ENCODE data around the gene CRYBG1.

Gene CRYBG1

GRCh38 chr6:106612671-106613416, 252.3 kb downstream of the CRYBG1 start:
- TF ChIP-seq FOXP2 (optimal IDR thresholded peaks at IDR 0.05; ENCODE audit: borderline replicate concordance, extremely low read depth, extremely low read length, insufficient read depth) (no peak), POLR2AphosphoS5 (IDR thresholded peaks at IDR 0.05; ENCODE audit: low read depth, low read length) (no peak), SIN3A (IDR thresholded peaks at IDR 0.05; ENCODE audit: borderline replicate concordance, insufficient read depth, low read length) (no peak), TAF1 (IDR thresholded peaks at IDR 0.05; ENCODE audit: borderline replicate concordance, insufficient read depth, low read length) (no peak), REST (IDR thresholded peaks at IDR 0.05; ENCODE audit: insufficient read depth in 1 of 2, low read depth in 2 of 2, low read length in 2 of 2) (no peak)

- TF ChIP-seq SIN3A (IDR thresholded peaks at IDR 0.05; ENCODE audit: borderline replicate concordance, insufficient read depth, low read length) (no peak), REST (IDR thresholded peaks at IDR 0.05; ENCODE audit: insufficient read depth in 1 of 2, low read depth in 2 of 2, low read length in 2 of 2) (no peak), FOXP2 (optimal IDR thresholded peaks at IDR 0.05; ENCODE audit: borderline replicate concordance, extremely low read depth, extremely low read length, insufficient read depth) (no peak), POLR2AphosphoS5 (IDR thresholded peaks at IDR 0.05; ENCODE audit: low read depth, low read length) (no peak), TAF1 (IDR thresholded peaks at IDR 0.05; ENCODE audit: borderline replicate concordance, insufficient read depth, low read length) (no peak)
Observed at GRCh38 chr6:106613590-106613989, 253.1 kb downstream of the CRYBG1 start.

GRCh38 chr6:106614166-106614565, 253.6 kb downstream of the CRYBG1 start:
- TF ChIP-seq POLR2AphosphoS5 (IDR thresholded peaks at IDR 0.05; ENCODE audit: low read depth, low read length) (no peak), TAF1 (IDR thresholded peaks at IDR 0.05; ENCODE audit: borderline replicate concordance, insufficient read depth, low read length) (no peak), FOXP2 (optimal IDR thresholded peaks at IDR 0.05; ENCODE audit: borderline replicate concordance, extremely low read depth, extremely low read length, insufficient read depth) (no peak), REST (IDR thresholded peaks at IDR 0.05; ENCODE audit: insufficient read depth in 1 of 2, low read depth in 2 of 2, low read length in 2 of 2) (no peak), SIN3A (IDR thresholded peaks at IDR 0.05; ENCODE audit: borderline replicate concordance, insufficient read depth, low read length) (no peak)

GRCh38 chr6:106614592-106615257, 254.2 kb downstream of the CRYBG1 start:
- TF ChIP-seq FOXP2 (optimal IDR thresholded peaks at IDR 0.05; ENCODE audit: borderline replicate concordance, extremely low read depth, extremely low read length, insufficient read depth) (no peak), SIN3A (IDR thresholded peaks at IDR 0.05; ENCODE audit: borderline replicate concordance, insufficient read depth, low read length) (no peak), POLR2AphosphoS5 (IDR thresholded peaks at IDR 0.05; ENCODE audit: low read depth, low read length) (no peak), TAF1 (IDR thresholded peaks at IDR 0.05; ENCODE audit: borderline replicate concordance, insufficient read depth, low read length) (no peak), REST (IDR thresholded peaks at IDR 0.05; ENCODE audit: insufficient read depth in 1 of 2, low read depth in 2 of 2, low read length in 2 of 2) (no peak)
